GM23338 (cell line): ENCODE measurements around the gene PGLYRP2.

Experiments used
- CTCF ChIP-seq, 2 experiments: fragments of 200-600 bp in 1 of 2; sonication (generic) in 1 of 2; conservative IDR thresholded peaks; 2 replicates each; pipeline versions ENCODE4 v1.5.1 to v1.6.1; 2016 to 2017; ENCODE audit warnings: antibody characterized with exemption in 2 of 2, low read depth in 2 of 2, mild to moderate bottlenecking in 2 of 2, moderate library complexity in 1 of 2
- EZH2 ChIP-seq: fragments of 200-600 bp; sonication (generic); IDR thresholded peaks from one replicate; pipeline ENCODE4 v1.8.0; 2017; ENCODE audit warnings: antibody characterized with exemption, mild to moderate bottlenecking, low read depth; ENCODE audit not compliant: unreplicated experiment
- POLR2AphosphoS5 ChIP-seq: IDR thresholded peaks from 2 replicates; pipeline ENCODE4 v1.6.1; 2016; ENCODE audit warnings: antibody characterized with exemption, low read depth

- TF ChIP-seq POLR2AphosphoS5: no peak
- no peak for TF ChIP-seq EZH2
- no peak for TF ChIP-seq CTCF (conservative IDR thresholded peaks at IDR 0.05; ENCODE audit: low read depth in 2 of 2)
Observed at GRCh38 chr19:15449620-15450527, 29.4 kb downstream of the PGLYRP2 start, which contains the start of gene WIZ.
